ENCODE data around the gene ATG7.

DNA sequence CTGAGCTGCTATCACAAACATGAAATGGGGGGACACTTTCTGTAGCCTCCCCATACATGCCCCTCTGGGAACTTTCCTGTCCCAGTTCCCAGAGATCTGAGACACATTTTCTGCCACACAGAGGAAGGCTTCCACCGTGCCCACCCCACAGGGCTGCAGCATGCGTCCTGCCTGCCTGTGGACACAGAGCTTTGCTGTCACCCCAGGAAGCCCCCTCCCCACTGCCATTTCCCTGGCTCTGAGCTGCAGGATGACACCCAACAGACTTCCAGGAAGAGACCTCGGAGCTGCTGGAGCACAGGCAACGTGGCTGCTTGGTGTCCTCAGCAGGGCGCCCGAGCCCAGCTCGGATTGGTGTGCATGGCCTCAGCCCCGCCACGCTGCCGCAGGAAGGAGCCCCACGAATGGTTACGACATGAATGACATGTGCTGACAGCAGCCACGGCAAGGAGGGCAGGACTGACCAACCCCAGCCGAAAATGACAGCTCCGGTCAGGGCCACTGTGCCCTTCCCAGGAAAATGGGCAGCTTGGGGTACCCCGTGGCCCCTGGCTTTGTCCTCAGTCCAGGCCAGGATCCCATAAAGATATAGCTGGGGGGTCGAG, 290.2 kb downstream of the ATG7 start:
- TF ChIP-seq, protein P1, sequence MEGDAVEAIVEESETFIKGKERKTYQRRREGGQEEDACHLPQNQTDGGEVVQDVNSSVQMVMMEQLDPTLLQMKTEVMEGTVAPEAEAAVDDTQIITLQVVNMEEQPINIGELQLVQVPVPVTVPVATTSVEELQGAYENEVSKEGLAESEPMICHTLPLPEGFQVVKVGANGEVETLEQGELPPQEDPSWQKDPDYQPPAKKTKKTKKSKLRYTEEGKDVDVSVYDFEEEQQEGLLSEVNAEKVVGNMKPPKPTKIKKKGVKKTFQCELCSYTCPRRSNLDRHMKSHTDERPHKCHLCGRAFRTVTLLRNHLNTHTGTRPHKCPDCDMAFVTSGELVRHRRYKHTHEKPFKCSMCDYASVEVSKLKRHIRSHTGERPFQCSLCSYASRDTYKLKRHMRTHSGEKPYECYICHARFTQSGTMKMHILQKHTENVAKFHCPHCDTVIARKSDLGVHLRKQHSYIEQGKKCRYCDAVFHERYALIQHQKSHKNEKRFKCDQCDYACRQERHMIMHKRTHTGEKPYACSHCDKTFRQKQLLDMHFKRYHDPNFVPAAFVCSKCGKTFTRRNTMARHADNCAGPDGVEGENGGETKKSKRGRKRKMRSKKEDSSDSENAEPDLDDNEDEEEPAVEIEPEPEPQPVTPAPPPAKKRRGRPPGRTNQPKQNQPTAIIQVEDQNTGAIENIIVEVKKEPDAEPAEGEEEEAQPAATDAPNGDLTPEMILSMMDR (IDR thresholded peaks at IDR 0.05; ENCODE audit: low read depth, low read length) = no peak
- no peak for TF ChIP-seq POLR2A (IDR thresholded peaks at IDR 0.05; ENCODE audit: extremely low read depth, insufficient read length)
- TF ChIP-seq, protein P2, sequence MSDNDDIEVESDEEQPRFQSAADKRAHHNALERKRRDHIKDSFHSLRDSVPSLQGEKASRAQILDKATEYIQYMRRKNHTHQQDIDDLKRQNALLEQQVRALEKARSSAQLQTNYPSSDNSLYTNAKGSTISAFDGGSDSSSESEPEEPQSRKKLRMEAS (IDR thresholded peaks at IDR 0.05; ENCODE audit: low read depth, low read length) = no peak

Data from NB4 (cell line).